MV-4-11 (cell line): ENCODE data around the gene CACHD1.
A peak's percentile ranks its signal among the peaks of the same experiment; 100 is the strongest.
"Not testable (repeated sequence)": the region's sequence is repeated elsewhere in the genome, so short reads cannot be mapped to it uniquely, and the experiment has no call there.

Experiments
- DNase-seq: peaks from one replicate; lab custom pipeline; 2025; lab: John Stamatoyannopoulos, UW

The CACHD1 gene

DNA sequence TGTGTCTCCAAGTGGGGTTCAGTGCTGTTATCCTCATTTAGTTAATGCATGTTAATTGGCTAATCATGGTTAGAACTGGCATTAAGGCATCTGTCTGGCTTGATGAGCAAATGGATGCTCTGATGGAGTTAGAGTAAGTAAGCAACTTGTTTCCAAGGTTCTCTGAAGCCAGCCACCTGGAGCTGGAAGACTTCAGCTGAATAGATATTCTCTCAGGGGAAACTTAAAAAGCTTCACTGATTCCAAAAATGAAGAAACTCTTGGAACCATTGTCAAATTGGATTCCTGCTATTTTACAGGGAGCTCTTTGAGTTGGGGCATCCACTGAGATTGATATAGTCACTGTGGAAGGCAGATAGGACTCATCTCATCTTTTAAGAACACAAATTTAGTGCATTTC, 118.9 kb downstream of the CACHD1 start:
- DNase-seq: no peak

DNA sequence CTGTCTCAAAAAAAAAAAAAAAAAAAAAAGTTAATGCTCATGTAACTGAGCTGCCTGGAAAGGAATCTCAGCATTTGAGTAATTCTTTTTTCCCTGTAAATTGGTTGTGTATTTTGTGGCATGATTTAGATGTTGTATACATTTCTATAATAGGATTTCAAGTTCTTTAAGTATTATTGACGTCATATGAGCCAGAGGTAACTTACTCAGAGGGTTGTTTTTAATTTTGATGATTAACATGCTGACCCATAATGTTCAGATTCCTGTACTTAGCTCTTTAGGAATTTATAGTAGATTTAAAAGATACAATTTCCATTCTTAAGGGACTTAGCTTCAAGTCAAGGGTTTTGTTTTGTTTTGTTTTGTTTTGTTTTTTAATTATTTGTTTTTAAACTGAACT, 120.4 kb downstream of the CACHD1 start:
- no peak for DNase-seq

DNA sequence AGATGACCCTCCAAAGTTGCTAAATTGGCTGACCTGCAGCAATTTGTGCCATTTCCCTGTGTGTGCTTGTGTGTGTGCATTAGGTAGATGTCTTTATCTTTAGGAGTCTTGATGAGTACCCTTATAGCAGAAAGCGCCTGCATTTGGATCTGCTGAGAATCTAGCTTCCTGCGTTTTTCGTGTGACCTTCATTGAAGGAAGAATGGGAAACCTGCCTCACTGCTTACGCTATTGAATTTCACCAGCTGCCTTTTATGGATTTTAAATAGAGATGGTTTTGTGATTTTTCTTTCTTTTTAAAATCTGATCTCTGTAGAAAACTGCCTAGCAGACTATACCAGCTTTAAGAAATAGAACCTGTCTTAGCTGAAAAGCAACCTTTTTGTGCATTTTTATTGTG, 124.5 kb downstream of the CACHD1 start:
- no peak for DNase-seq

DNA sequence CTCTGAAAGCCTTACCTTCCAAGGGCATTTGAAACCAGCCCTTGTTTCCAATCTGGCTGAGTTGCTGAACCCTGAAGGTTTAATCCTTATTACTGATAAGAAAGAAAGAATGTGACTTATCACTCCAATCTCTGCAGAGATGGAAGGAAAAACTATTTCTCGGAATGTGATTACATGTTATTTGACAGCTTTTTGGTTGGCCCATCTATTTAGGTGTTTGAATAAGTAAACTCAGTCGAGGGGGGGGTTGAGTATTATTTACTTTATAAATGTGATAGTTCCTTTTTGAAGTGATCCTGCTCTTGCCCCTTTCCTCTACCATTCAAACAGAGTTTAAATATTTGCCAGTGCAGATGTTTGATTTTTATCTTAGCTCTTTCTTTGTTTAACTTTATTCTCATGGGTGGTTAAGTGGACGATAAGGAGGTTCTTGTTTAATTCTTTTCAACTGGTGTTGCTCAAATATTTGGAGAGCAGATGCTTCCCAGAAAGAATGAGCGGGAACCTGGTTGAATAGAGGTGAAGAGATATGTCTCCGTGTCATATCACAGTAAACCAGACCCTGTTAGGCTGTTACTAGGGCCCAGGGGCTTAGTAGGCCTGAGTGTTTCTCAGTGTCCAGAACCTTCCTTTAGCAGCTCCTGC, 126.1 kb downstream of the CACHD1 start:
- no peak for DNase-seq

DNA sequence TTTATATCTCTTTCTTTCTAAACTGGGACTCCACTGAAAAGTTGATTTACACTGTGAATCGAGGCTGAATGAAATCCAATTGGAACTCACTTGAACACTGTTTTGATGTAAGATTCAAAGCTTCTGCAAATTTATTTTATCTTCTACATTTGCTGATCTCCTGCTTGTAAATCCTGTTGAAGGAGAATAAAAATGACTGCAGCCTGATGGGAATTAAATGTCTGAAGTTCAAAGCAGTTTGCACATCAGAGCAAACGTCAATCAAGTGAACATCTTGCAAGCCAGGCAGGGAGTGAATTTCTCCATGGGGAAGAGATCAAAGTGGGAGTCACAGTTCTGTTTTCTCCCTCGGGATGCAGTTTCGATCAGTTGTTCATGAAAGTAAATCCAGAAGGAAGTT, 127.2 kb downstream of the CACHD1 start:
- DNase-seq: no peak

DNA sequence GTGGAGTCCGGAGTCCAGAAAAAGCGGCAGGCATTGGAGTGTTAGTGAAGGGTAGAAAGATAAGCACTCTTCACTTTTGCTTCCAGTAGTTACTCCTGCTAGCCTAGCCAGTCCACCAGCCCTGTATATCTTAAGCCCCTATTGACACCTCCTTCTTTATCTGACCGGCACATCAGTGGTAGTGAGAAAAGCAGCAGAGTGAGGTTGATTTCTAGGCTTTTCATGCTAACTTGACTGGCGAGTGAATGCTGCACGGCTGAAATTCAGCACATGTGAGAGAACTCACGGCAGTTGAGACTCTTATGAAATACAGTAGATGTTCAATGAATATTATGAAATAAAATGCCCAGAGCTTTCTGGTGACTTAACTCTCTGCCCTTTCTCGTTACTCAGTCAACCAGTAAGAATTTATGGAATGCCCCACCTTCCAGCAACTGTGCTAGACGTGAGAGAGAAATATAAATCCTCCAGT, 128.2 kb downstream of the CACHD1 start:
- DNase-seq: no peak

DNA sequence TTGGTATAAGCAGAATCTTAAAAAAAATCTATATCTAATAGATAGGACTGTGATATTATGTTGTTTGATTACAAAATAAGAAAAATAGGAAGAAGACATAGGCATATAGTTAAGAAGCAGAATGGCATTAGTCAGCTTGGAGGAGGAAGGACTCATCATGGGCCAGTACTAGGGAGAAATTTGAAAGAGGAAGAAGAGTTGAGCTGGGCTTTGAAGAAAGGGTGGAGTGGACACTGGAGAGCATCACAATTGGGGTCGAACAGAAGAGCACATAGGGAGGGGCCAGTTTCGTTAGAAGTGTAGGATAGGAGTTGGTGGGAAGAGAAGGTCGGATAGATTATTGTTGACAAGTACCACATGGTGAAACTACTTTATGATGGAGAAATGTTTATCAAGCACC, 129.3 kb downstream of the CACHD1 start:
- no peak for DNase-seq

DNA sequence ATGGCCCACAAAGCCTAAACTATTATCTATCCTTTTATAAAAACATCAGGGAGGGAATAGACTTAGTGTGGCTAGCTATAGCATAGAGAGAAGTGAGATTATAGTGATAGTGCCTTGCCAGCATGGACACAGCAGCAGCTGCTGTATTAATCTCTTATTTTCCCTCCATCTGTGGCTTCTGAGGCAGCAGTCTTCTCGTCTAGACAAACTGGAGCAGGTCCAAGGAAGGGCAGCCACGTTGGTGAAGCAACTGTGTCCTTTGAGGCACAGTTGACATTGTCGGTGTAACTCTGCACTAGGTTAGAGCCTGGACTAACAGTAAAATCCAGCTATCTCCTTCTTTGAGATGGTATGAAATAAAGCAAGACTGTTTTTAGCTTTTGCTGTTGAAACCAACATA, 131.3 kb downstream of the CACHD1 start:
- DNase-seq: no peak

DNA sequence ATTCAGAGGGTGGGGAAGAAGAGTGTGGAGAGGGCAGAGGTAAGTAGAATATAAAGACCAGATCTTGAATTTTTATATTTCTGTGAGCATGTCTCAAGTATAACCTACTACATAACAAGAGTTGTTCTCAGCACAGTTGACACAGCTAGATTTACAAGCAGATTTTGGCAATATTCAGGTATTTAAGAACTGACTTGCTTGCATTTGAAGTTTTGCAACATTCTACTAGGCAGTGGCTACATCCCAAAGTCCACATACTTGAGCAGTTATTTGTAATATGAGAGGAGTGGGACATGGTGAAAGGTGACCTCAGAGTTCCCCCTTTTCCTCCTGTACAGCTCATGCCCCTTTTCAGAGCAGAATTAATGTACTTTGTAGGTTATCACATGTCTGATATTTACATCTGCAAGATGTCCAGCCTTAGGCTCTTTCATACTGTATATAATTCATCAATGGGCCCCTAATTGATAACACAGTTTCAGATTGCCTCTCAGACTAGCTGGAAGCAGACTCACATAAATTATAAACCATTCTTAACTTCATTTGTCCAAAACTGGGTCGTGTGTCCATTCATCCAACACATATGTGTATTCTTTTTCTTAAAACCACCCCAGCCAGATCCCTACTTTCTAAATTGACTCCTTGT, 138.2 kb downstream of the CACHD1 start:
- DNase-seq: no peak

DNA sequence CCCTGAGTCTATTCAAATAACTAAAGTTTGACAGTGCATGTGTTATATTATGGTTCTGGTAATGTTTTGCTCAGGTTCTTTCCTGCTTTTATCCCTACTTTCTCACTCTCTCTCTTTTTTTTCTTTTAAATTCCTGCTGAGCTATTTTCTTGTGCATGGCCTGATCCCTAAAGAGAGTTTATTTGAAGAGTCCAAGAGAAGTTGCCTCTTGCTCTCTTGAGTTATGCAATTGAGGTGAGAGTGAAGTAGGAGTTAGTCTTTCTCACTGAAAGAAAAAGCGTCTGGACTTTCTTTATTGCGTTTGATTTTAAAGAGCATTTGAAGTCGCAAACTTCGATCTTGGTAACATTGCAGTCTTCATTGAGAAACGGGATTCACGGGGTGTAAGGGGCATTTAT, 138.7 kb downstream of the CACHD1 start:
- DNase-seq: no peak

DNA sequence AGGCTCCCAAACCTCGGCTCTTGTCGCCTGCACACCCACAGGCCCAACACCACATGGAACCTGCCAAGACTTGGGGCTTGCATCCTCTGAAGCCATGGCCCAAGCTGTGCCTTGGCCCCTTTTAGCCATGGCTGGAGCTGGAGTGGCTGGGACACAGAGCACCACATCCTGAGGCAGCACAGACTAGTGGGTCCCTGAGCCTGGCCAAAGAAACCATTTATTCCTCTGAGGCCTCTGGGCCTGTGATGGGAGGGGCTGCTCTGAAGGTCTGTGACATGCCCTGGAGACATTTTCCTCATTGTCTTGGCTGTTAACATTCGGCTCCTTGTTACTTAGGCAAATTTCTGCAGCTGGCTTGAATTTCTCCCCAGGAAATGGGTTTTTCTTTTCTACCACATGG, 141.0 kb downstream of the CACHD1 start:
- not testable (repeated sequence) for DNase-seq

DNA sequence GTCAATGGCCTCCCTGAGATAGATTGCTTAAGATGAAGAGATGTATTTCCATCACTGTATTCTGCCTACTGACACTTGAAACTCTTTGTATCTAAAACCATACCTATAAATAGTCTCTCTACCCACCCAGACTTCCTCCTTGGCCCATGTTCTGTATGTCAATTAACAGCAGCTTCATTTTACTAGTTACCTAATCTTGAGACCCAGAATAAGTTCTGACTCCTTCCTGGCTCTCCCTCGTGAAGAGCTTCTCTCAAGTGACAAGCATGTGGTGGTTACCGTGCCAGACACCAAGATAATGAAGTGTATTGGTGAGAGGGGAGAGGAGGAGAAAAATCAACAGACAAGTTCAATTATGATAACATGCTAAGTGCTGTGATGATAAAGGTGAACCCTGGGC, 146.1 kb downstream of the CACHD1 start:
- DNase-seq: peak; percentile 74

DNA sequence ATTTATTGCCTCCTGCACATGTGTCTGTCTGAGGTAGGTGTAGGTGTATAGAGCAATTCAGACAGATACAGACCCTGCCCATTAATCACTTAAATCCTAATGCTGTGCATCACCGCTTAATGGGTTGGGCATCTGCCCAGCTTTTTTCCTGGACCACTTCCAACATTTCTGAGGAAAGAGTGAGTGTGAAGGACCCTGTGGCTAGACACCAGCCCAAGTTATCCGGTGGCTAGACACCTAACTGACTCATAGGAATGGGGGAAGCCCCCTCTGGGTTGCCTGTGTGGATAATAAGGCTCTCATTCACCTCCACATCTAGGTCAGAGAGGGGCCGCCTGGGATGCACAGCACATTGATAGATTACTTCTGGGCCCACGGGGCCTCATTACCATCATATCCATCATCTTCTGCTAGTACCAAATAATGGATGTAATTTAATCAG, 153.8 kb downstream of the CACHD1 start:
- no peak for DNase-seq

DNA sequence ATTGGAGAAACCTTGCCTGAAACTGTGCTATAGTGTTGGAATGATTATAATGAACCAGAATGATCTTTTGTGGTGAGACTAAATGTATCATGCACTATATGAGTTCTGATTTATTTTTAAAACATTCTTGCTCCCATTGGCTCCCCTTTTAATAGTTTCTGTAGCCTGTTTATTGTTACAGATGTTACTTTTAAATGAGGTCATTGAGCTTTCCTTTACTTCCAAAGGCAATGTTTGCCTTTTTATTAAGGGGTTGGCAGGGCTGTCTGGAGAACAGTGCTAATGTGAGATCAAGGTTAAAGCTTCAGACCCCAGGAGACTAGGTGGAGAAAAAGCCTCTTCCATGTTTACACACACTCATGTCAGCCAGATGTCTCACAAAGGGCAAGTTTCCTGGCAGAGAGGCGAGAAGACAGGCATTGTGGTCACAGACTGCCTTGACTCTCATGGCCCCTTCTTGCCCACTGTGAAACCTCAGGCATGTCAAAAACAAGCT, 154.3 kb downstream of the CACHD1 start:
- no peak for DNase-seq

DNA sequence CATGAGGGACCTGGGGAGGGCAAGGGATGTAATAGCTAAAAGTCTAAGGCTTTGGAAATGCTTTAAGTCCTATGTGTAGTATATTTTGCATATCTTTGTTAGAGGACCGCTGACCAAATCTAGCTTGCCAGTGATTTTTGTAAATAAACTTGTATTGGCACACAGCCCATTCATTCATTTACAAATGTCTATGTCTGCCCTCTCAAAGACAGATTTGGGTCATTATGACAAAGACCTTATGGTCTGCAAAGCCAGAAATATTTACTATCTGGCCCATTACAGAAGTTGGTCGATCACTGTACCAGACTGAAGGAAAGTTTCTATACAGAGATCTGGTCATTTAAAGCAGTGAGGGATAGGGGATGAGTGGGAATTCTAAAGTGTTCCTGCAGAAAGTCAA, 154.9 kb downstream of the CACHD1 start:
- DNase-seq: no peak

DNA sequence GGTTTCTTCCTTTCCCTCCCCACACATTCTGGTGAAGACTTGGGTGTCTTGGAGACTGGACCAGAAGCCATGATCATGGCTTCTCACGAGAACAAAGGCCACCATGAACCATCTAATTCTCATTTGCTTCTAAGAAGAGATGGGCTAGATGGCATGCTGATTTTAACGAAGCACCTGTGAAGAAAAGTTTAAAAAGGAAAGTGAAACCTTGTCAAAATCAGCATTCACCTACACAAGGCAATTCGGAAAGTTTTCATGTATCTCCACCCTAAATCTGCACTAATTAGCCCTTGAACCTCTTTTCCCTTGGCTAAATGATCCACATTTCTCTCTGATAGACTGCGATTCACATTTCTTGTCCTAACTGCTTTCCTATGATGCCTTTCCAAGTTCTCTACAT, 160.7 kb downstream of the CACHD1 start:
- DNase-seq: no peak

DNA sequence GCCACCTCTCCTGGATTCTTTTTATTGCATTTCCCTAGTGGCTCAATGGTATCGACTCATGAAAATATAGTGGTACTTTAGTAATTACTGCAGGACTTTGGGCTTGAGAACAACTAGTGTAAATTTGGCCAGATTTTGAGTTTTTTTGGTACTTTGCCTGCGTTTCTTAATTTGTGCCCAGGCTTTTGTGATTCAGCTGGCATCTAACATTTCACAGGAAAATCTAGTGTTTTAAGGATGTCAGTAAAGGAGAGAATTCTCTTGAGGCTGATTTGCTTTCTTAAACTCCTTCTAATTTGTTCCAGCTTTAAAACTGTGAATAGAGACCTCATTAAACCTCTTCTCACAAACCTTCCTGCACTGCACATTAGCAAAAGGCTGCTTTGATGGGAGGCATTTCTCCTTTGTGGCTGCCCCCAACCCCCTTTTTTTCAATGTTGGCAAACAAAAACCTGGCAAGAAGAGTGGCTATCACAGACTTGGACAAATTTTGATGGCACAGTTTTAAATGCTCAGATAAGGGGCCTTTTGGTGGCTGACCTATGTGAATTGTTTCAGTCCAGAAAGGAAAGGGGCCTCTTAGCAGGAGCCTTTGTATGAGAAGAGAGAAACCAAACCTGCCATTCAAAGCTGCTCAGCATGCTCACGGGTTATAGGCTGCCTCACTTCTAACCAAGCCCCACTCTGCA, 161.6 kb downstream of the CACHD1 start:
- no peak for DNase-seq

DNA sequence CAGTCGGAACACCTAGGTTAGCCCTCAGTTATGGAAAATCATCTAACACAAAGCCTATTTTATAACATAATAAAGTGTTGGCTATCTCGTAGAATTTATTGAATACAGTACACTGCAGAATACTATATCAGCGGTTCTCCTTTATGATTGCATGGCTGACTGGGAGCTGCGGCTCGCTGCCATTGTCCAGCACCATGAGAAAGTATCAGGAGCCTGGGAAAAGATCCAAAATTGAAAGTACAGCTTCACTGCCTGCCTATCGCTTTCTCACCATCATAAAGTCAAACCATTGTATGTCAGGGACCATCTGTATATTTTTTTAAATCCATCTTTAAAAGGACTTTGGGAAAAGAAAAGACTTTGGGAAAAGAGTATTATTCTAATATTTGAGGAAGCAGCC, 163.0 kb downstream of the CACHD1 start:
- DNase-seq: no peak

DNA sequence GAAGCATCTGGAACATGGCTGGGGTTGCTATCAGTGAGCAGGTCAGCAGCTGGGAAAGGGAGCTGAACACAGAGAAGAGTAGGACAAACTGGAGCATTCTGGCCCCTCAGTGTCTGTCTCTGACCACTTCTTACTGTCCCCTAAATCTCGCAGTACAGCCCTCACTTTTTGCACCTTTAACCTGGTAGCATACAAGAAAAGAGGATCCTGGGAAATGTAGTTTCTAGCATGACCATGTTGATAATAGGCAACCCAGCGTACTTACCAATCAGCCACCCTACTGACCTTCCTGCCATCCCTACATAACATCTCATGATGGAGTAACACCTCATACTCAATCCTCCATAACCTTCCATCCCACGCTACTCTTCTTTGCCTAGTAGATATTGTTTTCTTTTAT, 175.8 kb downstream of the CACHD1 start:
- DNase-seq: no peak

DNA sequence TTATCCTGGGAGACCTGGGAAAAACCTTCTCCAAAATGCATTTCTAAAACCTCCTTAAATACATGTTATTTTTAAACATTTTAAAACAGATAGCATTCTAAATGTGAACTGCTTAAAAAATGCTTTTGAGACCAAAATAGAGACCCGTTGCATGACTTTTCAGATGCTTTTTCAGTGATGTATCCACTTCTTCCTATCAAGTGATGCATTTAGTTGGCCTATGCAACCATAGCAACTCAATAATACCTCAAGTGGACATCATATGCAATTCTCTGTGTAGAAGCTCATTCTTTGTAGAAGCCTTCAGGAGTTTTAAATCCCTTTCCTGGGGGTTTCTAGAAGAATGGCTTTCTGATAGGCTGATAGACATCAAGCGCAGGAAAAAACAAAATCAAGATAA, 180.5 kb downstream of the CACHD1 start:
- no peak for DNase-seq

DNA sequence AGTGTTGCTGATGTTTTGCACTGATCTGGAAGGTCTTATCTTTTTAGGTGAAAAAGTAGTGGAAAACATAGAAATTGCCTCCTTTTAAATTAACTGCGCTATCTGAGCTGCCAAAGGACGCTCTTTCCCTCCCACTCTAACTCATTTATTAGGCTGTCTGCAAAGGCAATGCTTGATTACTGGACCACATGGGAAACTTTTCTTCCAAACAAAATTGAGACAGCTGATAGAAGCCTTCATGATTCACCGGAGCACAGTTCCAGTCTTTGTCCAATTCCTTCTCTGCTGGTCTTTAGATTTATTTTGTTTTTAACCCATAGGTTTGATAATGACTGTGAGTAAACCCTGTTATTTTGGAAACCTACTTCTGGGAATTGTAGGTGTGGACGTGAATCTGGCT, 181.9 kb downstream of the CACHD1 start:
- DNase-seq: no peak

DNA sequence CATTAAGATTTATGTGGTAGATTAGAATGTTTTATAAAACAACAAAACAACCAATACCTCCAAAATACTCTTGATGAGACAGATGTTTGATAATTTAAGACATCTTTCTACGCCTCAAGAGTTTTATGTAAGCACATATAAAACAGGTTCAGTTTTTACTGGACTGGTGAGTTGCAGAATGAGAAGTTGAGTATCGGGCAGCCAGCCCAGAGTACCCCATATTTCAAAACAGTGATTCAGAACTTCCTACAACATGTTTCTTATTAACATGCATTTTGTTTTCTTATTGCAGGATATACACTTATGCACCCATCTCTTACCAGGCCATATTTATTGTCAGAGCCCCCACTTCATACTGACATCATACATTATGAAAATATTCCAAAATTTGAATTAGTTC, 183.5 kb downstream of the CACHD1 start:
- no peak for DNase-seq
